K562 (cell line): ENCODE data around the gene CPZ. TPM values are rescaled to one million over a fixed set of nuclear protein-coding genes. Genes with fewer than 3 reads are reported as not detected.

ENCODE experiments used
- ATAC-seq: fragments of 200-7000 bp; cut with Tn5 transposase; 3 replicates; pipeline ENCODE4 v1.9.1; 2020; ENCODE audit warnings: moderate library complexity
- BruUV-seq: library from RNA; stranded (reverse); fragments of 400-500 nt; replicated peaks from 2 replicates; lab custom pipeline; 2021; lab: Mats Ljungman, UMichigan
- CTCF ChIA-PET: fragments of 300-600 bp; formaldehyde crosslinking; extraction: SDS; loops from one replicate; lab custom pipeline; 2021; ENCODE audit warnings: low intra/inter-chr PET ratio; lab: Yijun Ruan, JAX
- POLR2A ChIA-PET: fragments of 300-600, 350-650 bp; sonication (Branson Sonifier 250); formaldehyde crosslinking; extraction: SDS; loops from one replicate; lab custom pipeline; 2021; ENCODE audit warnings: antibody characterized with exemption, inconsistent platforms; lab: Yijun Ruan, JAX
- DNase-seq, 4 experiments: peaks; one replicate each; pipeline versions ENCODE4 v3.0.0 to v3.0.0-alpha.2; 2011 to 2018; ENCODE audit warnings: low spot score in 3 of 4, mixed read lengths in 3 of 4; ENCODE audit errors: extremely low read depth in 1 of 4
- FAIRE-seq: peaks from 2 replicates; lab custom pipeline; 2011; peaks lifted over from hg19 to GRCh38; lab: Jason Lieb, UNC
- H2AFZ ChIP-seq: 2 replicates; pipeline ENCODE4 v1.6.0; 2011; ENCODE audit warnings: low read depth, low read length, control low read depth, inconsistent platforms
- H3K27ac ChIP-seq: fragments of 200-600 bp; 3 replicates; pipeline ENCODE4 v1.8.0; 2011; ENCODE audit warnings: low read depth, mild to moderate bottlenecking, control low read depth, inconsistent platforms, low read length, moderate library complexity, mixed read lengths; ENCODE audit errors: extremely low read depth
- H3K27me3 ChIP-seq, 2 experiments: fragments of 300-600 bp in 1 of 2; 2 replicates in 1 of 2; 3 replicates in 1 of 2; pipeline versions ENCODE4 v1.6.0 to v1.8.0; 2011; ENCODE audit warnings: inconsistent platforms in 2 of 2, low read length in 2 of 2, mild to moderate bottlenecking in 1 of 2, mixed read lengths in 1 of 2, moderate library complexity in 1 of 2; ENCODE audit not compliant: control insufficient read depth in 2 of 2, insufficient read depth in 2 of 2
- H3K36me3 ChIP-seq: fragments of 300-600 bp; 3 replicates; pipeline ENCODE4 v1.8.0; 2011; ENCODE audit warnings: mild to moderate bottlenecking, low read length, inconsistent platforms; ENCODE audit not compliant: control insufficient read depth, insufficient read depth
- H3K4me1 ChIP-seq, 2 experiments: fragments of 200-600 bp in 1 of 2; replicated peaks in 1 of 2; 2 replicates in 1 of 2; 3 replicates in 1 of 2; pipeline versions ENCODE4 v1.5.1 to v1.8.0; 2011; ENCODE audit warnings: inconsistent platforms in 2 of 2, low read length in 2 of 2, mild to moderate bottlenecking in 1 of 2, mixed read lengths in 1 of 2, moderate library complexity in 1 of 2; ENCODE audit not compliant: control insufficient read depth in 2 of 2, insufficient read depth in 2 of 2
- H3K4me2 ChIP-seq: 2 replicates; pipeline ENCODE4 v1.6.1; 2011; ENCODE audit warnings: low read length, control low read depth, inconsistent platforms, mixed read lengths; ENCODE audit not compliant: insufficient read depth
- H3K4me3 ChIP-seq: fragments of 200-600 bp; sonication (generic), shearing (Covaris generic); 2 replicates; pipeline ENCODE4 v1.5.1; 2016; ENCODE audit warnings: control low read depth, inconsistent platforms
- H3K79me2 ChIP-seq: fragments of 200-600 bp; 3 replicates; pipeline ENCODE4 v1.8.0; 2011; ENCODE audit warnings: low read length, inconsistent platforms; ENCODE audit not compliant: control insufficient read depth, insufficient read depth
- H3K9ac ChIP-seq, 2 experiments: 2 replicates each; pipeline versions ENCODE4 v1.6.0 to v1.6.1; 2011; ENCODE audit warnings: low read depth in 2 of 2, low read length in 2 of 2, control low read depth in 1 of 2, inconsistent platforms in 1 of 2, mild to moderate bottlenecking in 1 of 2, mixed read lengths in 1 of 2; ENCODE audit not compliant: insufficient read depth in 1 of 2
- H3K9me1 ChIP-seq: one replicate; pipeline ENCODE4 v1.6.0; 2011; ENCODE audit warnings: inconsistent platforms, mild to moderate bottlenecking, low read length, moderate library complexity; ENCODE audit not compliant: control insufficient read depth, insufficient read depth
- H3K9me3 ChIP-seq: replicated peaks from 2 replicates; pipeline ENCODE4 v1.5.1; 2011; ENCODE audit warnings: low read depth, low read length, inconsistent platforms; ENCODE audit not compliant: control insufficient read depth, insufficient read depth
- H4K20me1 ChIP-seq: replicated peaks from 2 replicates; pipeline ENCODE4 v1.6.1; 2011; ENCODE audit warnings: low read length, inconsistent platforms, mixed read lengths; ENCODE audit not compliant: control insufficient read depth, insufficient read depth
- ATF3 ChIP-seq, 2 experiments: fragments of 450-650 bp in 1 of 2; sonication (generic) in 1 of 2; formaldehyde crosslinking in 1 of 2; IDR thresholded peaks in 1 of 2; conservative IDR thresholded peaks in 1 of 2; 2 replicates each; pipeline versions ENCODE4 v1.6.1 to v1.8.1; 2016 to 2023; ENCODE audit warnings: mild to moderate bottlenecking in 2 of 2, moderate library complexity in 2 of 2, inconsistent platforms in 1 of 2, missing genetic modification reagents in 1 of 2
- DEAF1 ChIP-seq: fragments of 450-650 bp; formaldehyde crosslinking; IDR thresholded peaks from 2 replicates; pipeline ENCODE4 v1.4.0; 2020; ENCODE audit warnings: mild to moderate bottlenecking, moderate library complexity
- GTF2F1 ChIP-seq: IDR thresholded peaks from 2 replicates; pipeline ENCODE4 v1.6.1; 2011; ENCODE audit warnings: low read depth, low read length, improper control_type of control experiment
- JUND ChIP-seq, 2 experiments: IDR thresholded peaks; 2 replicates in 1 of 2; 3 replicates in 1 of 2; pipeline ENCODE4 v1.6.1; 2011; ENCODE audit warnings: borderline replicate concordance in 2 of 2, low read depth in 2 of 2, low read length in 2 of 2, improper control_type of control experiment in 1 of 2, missing biosample characterization in 1 of 2, missing genetic modification characterization in 1 of 2, missing genetic modification reagents in 1 of 2
- NR2C1 ChIP-seq, 2 experiments: fragments of 450-650 bp; IDR thresholded peaks; 2 replicates each; pipeline ENCODE4 v1.6.1; 2017; ENCODE audit warnings: mild to moderate bottlenecking in 2 of 2, antibody characterized with exemption in 1 of 2, inconsistent platforms in 1 of 2, missing compliant biosample characterization in 1 of 2, missing genetic modification characterization in 1 of 2
- ZKSCAN1 ChIP-seq: fragments of 150-350 bp; IDR thresholded peaks from 2 replicates; pipeline ENCODE4 v1.6.1; 2016; ENCODE audit warnings: low read depth, low read length
- ZNF212 ChIP-seq: fragments of 450-650 bp; formaldehyde crosslinking; IDR thresholded peaks from 2 replicates; pipeline ENCODE4 v1.4.0; 2020; ENCODE audit warnings: mild to moderate bottlenecking
- WGBS: fragments of 100-300 bp; shearing (Covaris generic); methylation state at CpG from one replicate; pipeline ENCODE4 v1.1.6; 2016; ENCODE audit warnings: low coverage, mixed read lengths; ENCODE audit not compliant: insufficient coverage; ENCODE audit errors: missing lambda C conversion rate; 5-methylcytosine and 5-hydroxymethylcytosine counted together
- in situ Hi-C: fragments of 300-500 bp; cut with MboI; formaldehyde crosslinking; loops from 4 replicates; pipeline ENCODE4 v1.15.0; 2018; ENCODE audit warnings: inconsistent platforms, mixed read lengths
- intact Hi-C: fragments of 100-400 bp; cut with micrococcal nuclease; formaldehyde crosslinking; loops from 2 replicates; pipeline ENCODE4 v1.14.2; 2022
- polyA plus RNA-seq, 8 experiments: library from polyadenylated mRNA; depleted of rRNA in 4 of 8; stranded (reverse) in 5 of 8; unstranded in 3 of 8; fragments of >200 nt; fragmentation: Nextera tagmentation in 2 of 8; fragmentation: Illumina TruSeq in 1 of 8; extraction: Ambion mirVana in 2 of 8; extraction: Trizol in 1 of 8; gene quantifications; 2 replicates each; pipeline versions ENCODE4 v1.2.1 to v1.2.3, GENCODE V29; 2011 to 2014; ENCODE audit warnings: inconsistent platforms in 1 of 8, missing spikeins in 1 of 8
- total RNA-seq, 7 experiments: library from RNA; depleted of rRNA in 6 of 7; stranded (reverse); fragments of >200 nt in 6 of 7; fragmentation: Illumina TruSeq in 2 of 7; extraction: Trizol in 2 of 7; gene quantifications; 2 replicates each; pipeline versions ENCODE4 v1.2.1 to v1.2.3, GENCODE V29; 2011 to 2021; ENCODE audit warnings: low replicate concordance in 1 of 7

The CPZ gene
- total and polyA plus RNA-seq, 9 of the 15 experiments (the other 6 are each of a cell fraction or from before 2014, with no cell fraction given), result 0.06 to 2.2 (median 1.2) TPM; not detected in 1

DNA sequence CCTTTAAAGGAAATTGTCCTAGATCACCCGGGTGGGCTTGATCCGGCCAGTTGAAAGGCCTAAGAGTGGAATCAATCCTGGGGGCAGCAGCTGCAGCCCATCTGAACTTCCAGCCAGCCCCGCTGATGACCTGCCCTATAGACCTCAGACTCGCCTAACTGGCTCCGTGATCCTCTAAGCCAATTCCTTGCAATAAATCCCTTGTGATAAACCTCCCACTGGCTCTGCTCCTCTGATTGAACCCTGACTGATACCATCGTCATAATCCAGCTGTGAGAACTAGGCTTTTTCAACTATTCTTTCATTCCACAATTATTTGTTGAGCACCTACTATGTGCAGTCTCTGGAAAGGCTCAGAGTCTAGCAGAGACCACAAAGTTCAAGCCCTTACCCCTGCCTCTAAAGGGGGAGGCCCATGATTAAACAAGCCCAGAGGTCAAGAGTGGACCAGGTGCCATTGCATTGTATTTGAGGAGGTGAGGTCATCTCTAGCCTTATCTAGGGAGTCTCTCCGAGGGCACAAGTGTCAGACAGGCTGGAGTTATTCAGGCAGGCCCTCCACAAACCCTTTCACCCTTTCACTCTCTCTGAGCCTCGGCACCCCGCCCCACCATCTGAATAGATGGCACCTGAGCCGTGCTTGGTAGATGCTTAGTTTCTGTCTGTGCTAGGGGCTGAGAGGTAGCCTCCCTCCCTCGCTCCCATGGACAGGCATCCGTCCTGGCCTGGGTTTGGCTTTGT, 32.9 kb upstream of the CPZ start:
- no peak for DNase-seq
- in situ Hi-C loops, result loop anchor here (5.0 kb wide), 1 partner anchor 82 kb away; no protein-coding TSS in a partner anchor
- TF ChIP-seq ZKSCAN1 (peak; percentile 68; the same call in 1 of the 2 replicates), GTF2F1 (no peak), ATF3 (IDR thresholded peaks at IDR 0.05) (peak; percentile 48; the same call in 1 of the 2 replicates), ATF3 (CRISPR knock-in tag; conservative IDR thresholded peaks at IDR 0.05) (no peak), NR2C1 (IDR thresholded peaks at IDR 0.05) (no peak), NR2C1 (tag; IDR thresholded peaks at IDR 0.05) (no peak), DEAF1 (CRISPR knock-in tag) (no peak), ZNF212 (CRISPR knock-in tag) (no peak), JUND (IDR thresholded peaks at IDR 0.05; ENCODE audit: borderline replicate concordance, low read depth, low read length) (0 out of 2 replicates have a peak, but pooled peaks have one; percentile 8), JUND (tag; IDR thresholded peaks at IDR 0.05; ENCODE audit: borderline replicate concordance, low read depth, low read length) (no peak)
- Histone ChIP-seq H3K9me1 (no peaks in the 10 kb centered on the region), H4K20me1 (no peaks in the 10 kb centered on the region; the same call in 1 of the 2 replicates), H3K4me2 (no peak overlapping the region), H3K27ac (no peak overlapping the region), H3K9ac (no peak overlapping the region), H3K79me2 (no peaks in the 10 kb centered on the region), H3K4me1 (peaks cover 0 to 4% of the 10 kb centered on the region in 2 experiments; a peak in 1 of 5 replicates), H3K36me3 (no peaks in the 10 kb centered on the region), H3K4me3 (no peak overlapping the region), H2AFZ (no peak overlapping the region), H3K27me3 (peaks cover 0 to 27% of the 10 kb centered on the region in 2 experiments; a peak in 2 of 5 replicates), H3K9me3 (no peaks in the 10 kb centered on the region)
- peak; percentile 26 for ATAC-seq
- ChIA-PET CTCF (no interaction called here), POLR2A (interaction anchor here (0.7 to 1.8 kb wide), 2 partner anchors 11 to 12 kb away, joined by 3 to 5 read pairs; no protein-coding TSS in a partner anchor)
- FAIRE-seq, result no peak
- no TSS peak for BruUV-seq
- intact Hi-C loops, result no loop called here
- WGBS, result 16% methylated on average over 12 of the region's 12 CpGs
